OCI-LY1 (cell line): ENCODE results near the gene OPHN1.

ENCODE experiments used
- H2AFZ ChIP-seq: fragments of 200-600 bp; sonication (generic), shearing (Covaris generic); 2 replicates; pipeline ENCODE4 v1.6.0; 2014; ENCODE audit warnings: antibody characterized with exemption, mild to moderate bottlenecking, low read length
- H3F3A ChIP-seq: fragments of 200-600 bp; sonication (generic), shearing (Covaris generic); 2 replicates; pipeline ENCODE4 v1.6.0; 2014; ENCODE audit warnings: mild to moderate bottlenecking, antibody characterized with exemption, low read length, moderate library complexity; ENCODE audit not compliant: insufficient read depth
- H3K27ac ChIP-seq: fragments of 200-600 bp; sonication (generic); 2 replicates; pipeline ENCODE4 v1.5.1; 2014; ENCODE audit warnings: low read length, mixed run types, mild to moderate bottlenecking, low read depth; ENCODE audit not compliant: poor library complexity, severe bottlenecking
- H3K27me3 ChIP-seq: fragments of 200-600 bp; sonication (generic); 2 replicates; pipeline ENCODE4 v1.6.0; 2014; ENCODE audit warnings: antibody characterized with exemption, mild to moderate bottlenecking, low read length, moderate library complexity; ENCODE audit not compliant: insufficient read depth
- H3K36me3 ChIP-seq: fragments of 200-600 bp; sonication (generic); 2 replicates; pipeline ENCODE4 v1.6.1; 2014; ENCODE audit warnings: mild to moderate bottlenecking, antibody characterized with exemption, low read length, moderate library complexity, mixed read lengths; ENCODE audit not compliant: insufficient read depth
- H3K4me1 ChIP-seq: fragments of 200-600 bp; sonication (generic); 2 replicates; pipeline ENCODE4 v1.5.1; 2014; ENCODE audit warnings: mild to moderate bottlenecking, low read length, moderate library complexity; ENCODE audit not compliant: insufficient read depth, severe bottlenecking
- H3K4me2 ChIP-seq: fragments of 200-600 bp; sonication (generic), shearing (Covaris generic); 2 replicates; pipeline ENCODE4 v1.6.1; 2014; ENCODE audit warnings: low read length
- H3K4me3 ChIP-seq: fragments of 200-600 bp; sonication (generic); 2 replicates; pipeline ENCODE4 v1.5.1; 2014; ENCODE audit warnings: low read length, low read depth, mild to moderate bottlenecking, mixed read lengths; ENCODE audit not compliant: poor library complexity, severe bottlenecking
- H3K79me2 ChIP-seq: fragments of 200-600 bp; shearing (Covaris generic); 2 replicates; pipeline ENCODE4 v1.6.1; 2016; ENCODE audit warnings: mixed run types, low read length, mixed read lengths; ENCODE audit not compliant: insufficient read depth
- H3K9ac ChIP-seq: fragments of 200-600 bp; sonication (generic), shearing (Covaris generic); 2 replicates; pipeline ENCODE4 v1.6.1; 2014; ENCODE audit warnings: mild to moderate bottlenecking, low read length, mixed read lengths
- H3K9me2 ChIP-seq: fragments of 200-600 bp; sonication (generic), shearing (Covaris generic); 2 replicates; pipeline ENCODE4 v1.6.1; 2014; ENCODE audit warnings: low read depth, mild to moderate bottlenecking, low read length, mixed read lengths
- H3K9me3 ChIP-seq: fragments of 200-600 bp; shearing (Covaris generic); 2 replicates; pipeline ENCODE4 v1.6.1; 2014; ENCODE audit warnings: low read length, mixed read lengths
- H4K20me1 ChIP-seq: fragments of 200-600 bp; sonication (generic), shearing (Covaris generic); 2 replicates; pipeline ENCODE4 v1.6.0; 2016; ENCODE audit warnings: mild to moderate bottlenecking, low read length; ENCODE audit not compliant: insufficient read depth
- EZH2 ChIP-seq: fragments of 200-600 bp; sonication (generic), shearing (Covaris generic); IDR thresholded peaks from 2 replicates; pipeline ENCODE4 v1.8.0; 2017; ENCODE audit warnings: borderline replicate concordance, mixed run types, mild to moderate bottlenecking, antibody characterized with exemption, low read length, moderate library complexity, mixed read lengths
- TF ChIP-seq, protein P1 (sequence below): fragments of 200-600 bp; sonication (generic), shearing (Covaris generic); IDR thresholded peaks from 2 replicates; pipeline ENCODE4 v1.5.1; 2017; ENCODE audit warnings: mild to moderate bottlenecking, antibody characterized with exemption, low read length, moderate library complexity, mixed read lengths

The OPHN1 gene

DNA sequence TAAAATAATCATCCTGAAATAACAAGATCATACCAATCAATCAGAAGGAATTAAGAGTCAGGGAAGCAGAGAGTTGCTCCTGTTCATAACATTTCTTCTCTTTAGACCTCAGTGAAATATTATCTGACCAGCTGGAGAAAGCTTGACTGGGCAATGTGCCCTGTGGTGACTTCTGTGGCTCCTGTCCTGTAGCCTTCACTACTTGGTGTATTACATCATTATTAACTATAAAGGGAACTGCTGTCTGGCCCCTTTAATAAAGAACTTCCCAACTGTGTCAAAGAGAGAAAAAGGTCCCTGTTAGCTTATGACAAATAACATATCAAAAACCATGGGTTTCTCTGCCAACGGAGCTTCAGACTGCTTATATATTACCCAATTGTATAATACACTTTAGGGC lies 18.0 kb downstream of the OPHN1 start:
- no peaks in the 10 kb centered on the region for H3F3A ChIP-seq
- H3K9me2 ChIP-seq, result no peaks in the 10 kb centered on the region
- H3K9me3 ChIP-seq, result no peaks in the 10 kb centered on the region
- no peaks in the 10 kb centered on the region for H4K20me1 ChIP-seq
- no peaks in the 10 kb centered on the region for H3K79me2 ChIP-seq
- H3K4me3 ChIP-seq, result no peak overlapping the region
- H3K9ac ChIP-seq, result no peak overlapping the region
- TF ChIP-seq, protein P1, sequence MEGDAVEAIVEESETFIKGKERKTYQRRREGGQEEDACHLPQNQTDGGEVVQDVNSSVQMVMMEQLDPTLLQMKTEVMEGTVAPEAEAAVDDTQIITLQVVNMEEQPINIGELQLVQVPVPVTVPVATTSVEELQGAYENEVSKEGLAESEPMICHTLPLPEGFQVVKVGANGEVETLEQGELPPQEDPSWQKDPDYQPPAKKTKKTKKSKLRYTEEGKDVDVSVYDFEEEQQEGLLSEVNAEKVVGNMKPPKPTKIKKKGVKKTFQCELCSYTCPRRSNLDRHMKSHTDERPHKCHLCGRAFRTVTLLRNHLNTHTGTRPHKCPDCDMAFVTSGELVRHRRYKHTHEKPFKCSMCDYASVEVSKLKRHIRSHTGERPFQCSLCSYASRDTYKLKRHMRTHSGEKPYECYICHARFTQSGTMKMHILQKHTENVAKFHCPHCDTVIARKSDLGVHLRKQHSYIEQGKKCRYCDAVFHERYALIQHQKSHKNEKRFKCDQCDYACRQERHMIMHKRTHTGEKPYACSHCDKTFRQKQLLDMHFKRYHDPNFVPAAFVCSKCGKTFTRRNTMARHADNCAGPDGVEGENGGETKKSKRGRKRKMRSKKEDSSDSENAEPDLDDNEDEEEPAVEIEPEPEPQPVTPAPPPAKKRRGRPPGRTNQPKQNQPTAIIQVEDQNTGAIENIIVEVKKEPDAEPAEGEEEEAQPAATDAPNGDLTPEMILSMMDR, result no peak
- TF ChIP-seq EZH2, result no peak
- no peak overlapping the region for H3K4me2 ChIP-seq
- H2AFZ ChIP-seq, result no peak overlapping the region
- no peak overlapping the region for H3K27ac ChIP-seq
- no peaks in the 10 kb centered on the region for H3K36me3 ChIP-seq
- no peaks in the 10 kb centered on the region for H3K4me1 ChIP-seq
- no peaks in the 10 kb centered on the region for H3K27me3 ChIP-seq

DNA sequence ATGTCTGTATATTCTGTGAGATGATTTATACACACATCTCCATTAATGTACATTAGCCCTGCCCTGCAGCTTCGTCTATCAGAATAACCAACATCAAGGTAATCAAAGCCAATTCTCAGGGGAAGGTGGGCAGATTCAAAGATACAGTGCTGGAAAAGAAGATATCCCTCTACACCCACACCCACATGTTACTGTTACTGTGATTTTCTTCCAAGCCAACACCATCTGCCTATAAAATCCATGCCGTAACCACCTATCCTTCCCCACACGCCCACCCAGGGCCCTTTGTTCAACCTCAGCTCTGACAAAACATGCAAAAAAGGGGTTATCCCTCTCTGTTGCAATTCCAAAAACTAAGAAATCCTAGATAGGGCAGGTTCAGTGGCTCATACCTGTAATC lies 20.0 kb downstream of the OPHN1 start:
- Histone ChIP-seq H3K9ac (no peak overlapping the region), H4K20me1 (no peaks in the 10 kb centered on the region), H3K27me3 (no peaks in the 10 kb centered on the region), H3K9me2 (no peaks in the 10 kb centered on the region), H3K9me3 (no peaks in the 10 kb centered on the region), H3K4me2 (no peak overlapping the region), H3K4me1 (no peaks in the 10 kb centered on the region), H3K4me3 (no peak overlapping the region), H3F3A (no peaks in the 10 kb centered on the region), H3K79me2 (no peaks in the 10 kb centered on the region), H2AFZ (no peak overlapping the region), H3K36me3 (no peaks in the 10 kb centered on the region), H3K27ac (no peak overlapping the region)
- no peak for TF ChIP-seq EZH2
- TF ChIP-seq, protein P1, result no peak

DNA sequence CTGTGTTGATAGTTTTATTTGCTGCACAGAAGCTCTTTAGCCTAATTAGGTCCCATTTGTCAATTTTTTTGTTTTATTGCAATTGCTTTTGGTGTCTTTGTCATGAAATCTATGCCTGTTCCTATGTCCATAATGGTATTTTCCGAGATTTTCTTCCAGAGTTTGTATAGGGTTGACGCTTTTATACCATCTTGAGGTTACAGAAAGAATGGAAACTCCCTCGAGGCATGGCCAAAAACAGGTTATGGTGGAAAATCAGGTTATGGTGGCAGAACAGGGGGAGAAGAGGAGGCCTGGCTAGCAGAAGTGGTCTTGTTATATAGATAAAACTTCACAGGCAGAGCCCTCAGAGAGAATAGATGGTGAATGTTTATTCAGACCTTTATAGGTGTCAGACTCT lies 21.6 kb downstream of the OPHN1 start:
- Histone ChIP-seq H3K9ac (no peak overlapping the region), H3K79me2 (no peaks in the 10 kb centered on the region), H3K27me3 (no peaks in the 10 kb centered on the region), H3K27ac (no peak overlapping the region), H2AFZ (no peak overlapping the region), H3K4me1 (no peaks in the 10 kb centered on the region), H3K4me3 (no peak overlapping the region), H3K4me2 (no peak overlapping the region), H3F3A (no peaks in the 10 kb centered on the region), H3K9me3 (no peaks in the 10 kb centered on the region), H3K9me2 (no peaks in the 10 kb centered on the region), H3K36me3 (no peaks in the 10 kb centered on the region), H4K20me1 (no peaks in the 10 kb centered on the region)
- TF ChIP-seq, protein P1, result no peak
- no peak for TF ChIP-seq EZH2
